DOHH2 (cell line): ENCODE results near the gene ADAMTSL1.

Experiments
- H3F3A ChIP-seq: fragments of 200-600 bp; sonication (generic), shearing (Covaris generic); 2 replicates; pipeline ENCODE4 v1.6.0; 2016; ENCODE audit warnings: antibody characterized with exemption, mild to moderate bottlenecking; ENCODE audit not compliant: control insufficient read depth, insufficient read depth
- H3K27ac ChIP-seq: fragments of 200-600 bp; sonication (generic); 2 replicates; pipeline ENCODE4 v1.5.1; 2014; ENCODE audit warnings: low read depth, mild to moderate bottlenecking, low read length, moderate library complexity
- H3K27me3 ChIP-seq: fragments of 200-600 bp; sonication (generic); 2 replicates; pipeline ENCODE4 v1.6.1; 2014; ENCODE audit warnings: mild to moderate bottlenecking, low read length, mixed read lengths; ENCODE audit not compliant: control insufficient read depth
- H3K36me3 ChIP-seq: fragments of 200-600 bp; sonication (generic); 2 replicates; pipeline ENCODE4 v1.6.1; 2014; ENCODE audit warnings: mild to moderate bottlenecking, low read length, moderate library complexity, mixed read lengths; ENCODE audit not compliant: control insufficient read depth
- H3K4me1 ChIP-seq: fragments of 200-600 bp; sonication (generic); 2 replicates; pipeline ENCODE4 v1.6.1; 2014; ENCODE audit warnings: mild to moderate bottlenecking, low read length, mixed read lengths; ENCODE audit not compliant: control insufficient read depth
- H3K4me2 ChIP-seq: fragments of 200-600 bp; sonication (generic); 2 replicates; pipeline ENCODE4 v1.6.0; 2014; ENCODE audit warnings: mild to moderate bottlenecking, low read length, moderate library complexity
- H3K4me3 ChIP-seq: fragments of 200-600 bp; sonication (generic); 2 replicates; pipeline ENCODE4 v1.5.1; 2014; ENCODE audit warnings: mild to moderate bottlenecking, low read length, mixed read lengths
- H3K79me2 ChIP-seq: fragments of 200-600 bp; sonication (generic); 2 replicates; pipeline ENCODE4 v1.6.1; 2014; ENCODE audit warnings: mild to moderate bottlenecking, low read length, mixed read lengths; ENCODE audit not compliant: control insufficient read depth
- H3K9me2 ChIP-seq: fragments of 200-600 bp; sonication (generic); replicated peaks from 2 replicates; pipeline ENCODE4 v1.6.1; 2014; ENCODE audit warnings: mild to moderate bottlenecking, low read length, mixed read lengths; ENCODE audit not compliant: control insufficient read depth
- H3K9me3 ChIP-seq: fragments of 200-600 bp; sonication (generic); 2 replicates; pipeline ENCODE4 v1.6.1; 2014; ENCODE audit warnings: antibody characterized with exemption, low read length, mixed read lengths; ENCODE audit not compliant: control insufficient read depth, insufficient read depth
- H4K20me1 ChIP-seq: fragments of 200-600 bp; sonication (generic); 2 replicates; pipeline ENCODE4 v1.6.0; 2014; ENCODE audit warnings: low read depth, mild to moderate bottlenecking, antibody characterized with exemption, low read length, moderate library complexity; ENCODE audit not compliant: control insufficient read depth, insufficient read depth
- CTCF ChIP-seq: fragments of 200-600 bp; sonication (generic); IDR thresholded peaks from one replicate; pipeline ENCODE4 v1.5.1; 2014; ENCODE audit warnings: antibody characterized with exemption, mild to moderate bottlenecking, low read depth, low read length; ENCODE audit not compliant: poor library complexity, severe bottlenecking
- EZH2phosphoT487 ChIP-seq: fragments of 200-600 bp; sonication (generic); IDR thresholded peaks from 2 replicates; pipeline ENCODE4 v1.6.1; 2017; ENCODE audit warnings: borderline replicate concordance, mild to moderate bottlenecking, antibody characterized with exemption, low read length, moderate library complexity, mixed read lengths

ADAMTSL1 gene

GRCh38 chr9:18617759-18618158 is 143.8 kb downstream of the ADAMTSL1 start:
- H3K27ac ChIP-seq, result no peak overlapping the region
- no peaks in the 10 kb centered on the region for H3K27me3 ChIP-seq
- no peaks in the 10 kb centered on the region for H3K9me2 ChIP-seq
- H3K79me2 ChIP-seq, result no peaks in the 10 kb centered on the region
- no peak overlapping the region for H3K4me2 ChIP-seq
- TF ChIP-seq CTCF (no peak), EZH2phosphoT487 (no peak)
- H3K9me3 ChIP-seq, result no peaks in the 10 kb centered on the region
- no peaks in the 10 kb centered on the region for H3F3A ChIP-seq
- no peaks in the 10 kb centered on the region for H3K4me1 ChIP-seq
- no peak overlapping the region for H3K4me3 ChIP-seq
- H3K36me3 ChIP-seq, result no peaks in the 10 kb centered on the region
- no peaks in the 10 kb centered on the region for H4K20me1 ChIP-seq

- no peak overlapping the region for H3K27ac ChIP-seq
- no peak overlapping the region for H3K4me3 ChIP-seq
- no peaks in the 10 kb centered on the region for H3K36me3 ChIP-seq
- H3K79me2 ChIP-seq, result no peaks in the 10 kb centered on the region
- TF ChIP-seq EZH2phosphoT487, result no peak
- TF ChIP-seq CTCF, result no peak
- no peaks in the 10 kb centered on the region for H3F3A ChIP-seq
- no peaks in the 10 kb centered on the region for H3K9me3 ChIP-seq
- no peaks in the 10 kb centered on the region for H3K9me2 ChIP-seq
- H3K4me2 ChIP-seq, result no peak overlapping the region
- no peaks in the 10 kb centered on the region for H3K27me3 ChIP-seq
- no peaks in the 10 kb centered on the region for H3K4me1 ChIP-seq
- H4K20me1 ChIP-seq, result no peaks in the 10 kb centered on the region
Measured at GRCh38 chr9:18618862-18619261, 144.9 kb downstream of the ADAMTSL1 start.

GRCh38 chr9:18622186-18622836 is 148.4 kb downstream of the ADAMTSL1 start:
- Histone ChIP-seq H3K79me2 (no peaks in the 10 kb centered on the region), H3K4me2 (no peak overlapping the region)
- TF ChIP-seq CTCF, result no peak
- TF ChIP-seq EZH2phosphoT487, result no peak

More at GRCh38 chr9:18622186-18622836, 148.4 kb downstream of the ADAMTSL1 start:
- no peak overlapping the region for H3K4me3 ChIP-seq
- H3K9me3 ChIP-seq, result no peaks in the 10 kb centered on the region
- no peaks in the 10 kb centered on the region for H3F3A ChIP-seq
- no peaks in the 10 kb centered on the region for H3K36me3 ChIP-seq
- H4K20me1 ChIP-seq, result no peaks in the 10 kb centered on the region
- H3K27me3 ChIP-seq, result no peaks in the 10 kb centered on the region
- no peak overlapping the region for H3K27ac ChIP-seq
- H3K4me1 ChIP-seq, result no peaks in the 10 kb centered on the region
- no peaks in the 10 kb centered on the region for H3K9me2 ChIP-seq
